ENCODE data around the gene PARD3.
"Not testable (repeated sequence)": the region's sequence is repeated elsewhere in the genome, so short reads cannot be mapped to it uniquely, and the experiment has no call there.

PARD3 gene

DNA sequence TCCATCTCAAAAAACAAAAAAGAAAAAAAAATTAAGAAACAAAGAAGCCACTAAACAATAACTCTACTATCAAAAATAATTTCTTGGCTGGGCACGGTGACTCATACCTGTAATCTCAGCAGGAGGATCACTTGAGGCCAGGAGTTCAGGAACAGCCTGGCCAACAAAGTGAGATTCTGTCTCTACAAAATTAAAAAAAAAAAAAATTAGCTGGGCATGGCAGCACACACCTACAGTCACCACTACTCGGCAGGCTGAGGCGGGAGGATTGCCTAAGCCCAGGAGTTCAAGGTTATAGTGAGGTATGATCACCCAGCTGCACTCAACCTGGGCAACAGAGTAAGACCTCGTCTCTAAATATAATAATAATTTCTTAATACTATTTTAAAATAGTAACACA, 69.0 kb downstream of the PARD3 start:
- 93 to 95% methylated on average over 3 of the region's 4 CpGs for WGBS, 2 experiments
- Histone ChIP-seq H3K36me3 (ENCODE audit: control insufficient read depth, insufficient read depth, low read length) (no peaks in the 10 kb centered on the region), H3K4me1 (ENCODE audit: control insufficient read depth, insufficient read depth, low read length) (no peaks in the 10 kb centered on the region), H3K27ac (ENCODE audit: insufficient read depth, low read depth, low read length, poor library complexity, severe bottlenecking) (no peak overlapping the region), H3K27me3 (ENCODE audit: control insufficient read depth, insufficient read depth, low read length, poor library complexity, severe bottlenecking) (no peaks in the 10 kb centered on the region), H3K4me3 (ENCODE audit: insufficient read depth, low read depth, low read length) (no peak overlapping the region), H3K9me3 (ENCODE audit: control insufficient read depth, low read length) (no peaks in the 10 kb centered on the region)

DNA sequence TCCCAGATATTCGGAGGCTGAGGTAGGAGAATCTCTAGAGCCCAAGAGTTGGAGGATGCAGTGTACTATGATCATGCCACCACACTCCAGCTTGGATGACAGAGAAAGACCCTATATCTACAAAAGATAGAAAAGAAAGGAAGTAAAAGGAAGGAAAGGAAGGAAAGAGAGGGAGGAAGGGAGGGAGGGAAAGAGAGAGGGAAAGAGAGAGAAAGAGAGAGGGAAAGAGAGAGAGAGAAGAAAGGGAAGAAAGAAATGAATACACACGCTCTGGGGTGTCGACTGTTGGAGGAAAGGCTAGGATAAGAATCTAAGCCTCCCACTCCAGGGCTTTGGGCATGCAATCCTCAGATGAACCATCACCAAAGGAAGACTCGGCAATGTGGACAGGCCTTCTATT, 69.9 kb downstream of the PARD3 start:
- Histone ChIP-seq H3K4me1 (ENCODE audit: control insufficient read depth, insufficient read depth, low read length) (peaks cover 8% of the 10 kb centered on the region), H3K4me3 (ENCODE audit: insufficient read depth, low read depth, low read length) (no peak overlapping the region), H3K9me3 (ENCODE audit: control insufficient read depth, low read length) (no peaks in the 10 kb centered on the region), H3K36me3 (ENCODE audit: control insufficient read depth, insufficient read depth, low read length) (no peaks in the 10 kb centered on the region), H3K27ac (ENCODE audit: insufficient read depth, low read depth, low read length, poor library complexity, severe bottlenecking) (no peak overlapping the region), H3K27me3 (ENCODE audit: control insufficient read depth, insufficient read depth, low read length, poor library complexity, severe bottlenecking) (no peaks in the 10 kb centered on the region)
- 91 to 96% methylated on average over 4 of the region's 4 CpGs for WGBS, 2 experiments

DNA sequence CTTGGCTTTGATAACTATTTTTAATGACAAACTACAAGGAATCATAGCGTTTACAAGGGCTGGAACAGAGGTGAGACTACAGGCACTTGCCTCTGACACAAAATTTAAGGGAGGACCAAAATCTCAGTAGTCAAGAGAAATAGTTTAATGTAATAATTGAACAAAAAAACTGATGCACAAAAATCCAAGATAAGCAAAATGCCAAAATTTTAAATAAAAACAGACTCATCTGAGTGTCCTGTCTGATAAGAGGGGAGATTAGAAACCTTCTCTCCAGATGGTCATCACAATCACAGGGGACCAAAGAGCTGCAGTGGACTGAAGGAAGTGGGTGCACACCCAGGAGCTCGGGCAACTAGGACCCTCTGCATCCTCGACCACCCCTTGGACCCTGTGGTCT, 70.5 kb downstream of the PARD3 start:
- Histone ChIP-seq H3K27me3 (ENCODE audit: control insufficient read depth, insufficient read depth, low read length, poor library complexity, severe bottlenecking) (no peaks in the 10 kb centered on the region), H3K9me3 (ENCODE audit: control insufficient read depth, low read length) (no peaks in the 10 kb centered on the region), H3K27ac (ENCODE audit: insufficient read depth, low read depth, low read length, poor library complexity, severe bottlenecking) (no peak overlapping the region), H3K36me3 (ENCODE audit: control insufficient read depth, insufficient read depth, low read length) (no peaks in the 10 kb centered on the region), H3K4me1 (ENCODE audit: control insufficient read depth, insufficient read depth, low read length) (peaks cover 15% of the 10 kb centered on the region), H3K4me3 (ENCODE audit: insufficient read depth, low read depth, low read length) (no peak overlapping the region)
- WGBS, 2 experiments, result 91 to 98% methylated on average over 3 of the region's 3 CpGs

DNA sequence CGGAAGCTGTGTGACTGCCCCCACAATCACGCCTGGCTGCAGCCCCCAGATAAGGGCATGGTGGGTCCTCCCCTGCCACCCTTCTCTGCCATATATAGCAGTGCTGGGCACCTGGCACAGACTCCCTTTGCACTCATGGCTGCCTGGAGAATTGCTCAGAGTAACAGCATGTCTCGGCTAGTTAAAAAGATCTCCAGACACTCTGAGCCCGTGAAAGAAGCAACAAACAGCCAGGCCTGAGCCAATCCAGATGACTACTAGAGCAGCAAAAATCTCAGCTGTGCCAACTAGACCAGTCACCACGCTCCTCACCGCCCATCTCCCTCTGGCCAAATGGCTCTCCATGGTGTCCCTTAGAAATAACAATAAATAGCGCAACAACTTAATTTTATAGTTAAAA, 71.3 kb downstream of the PARD3 start:
- Histone ChIP-seq H3K4me3 (ENCODE audit: insufficient read depth, low read depth, low read length) (no peak overlapping the region), H3K27me3 (ENCODE audit: control insufficient read depth, insufficient read depth, low read length, poor library complexity, severe bottlenecking) (no peaks in the 10 kb centered on the region), H3K36me3 (ENCODE audit: control insufficient read depth, insufficient read depth, low read length) (no peaks in the 10 kb centered on the region), H3K9me3 (ENCODE audit: control insufficient read depth, low read length) (no peaks in the 10 kb centered on the region), H3K4me1 (ENCODE audit: control insufficient read depth, insufficient read depth, low read length) (peaks cover 19% of the 10 kb centered on the region), H3K27ac (ENCODE audit: insufficient read depth, low read depth, low read length, poor library complexity, severe bottlenecking) (no peak overlapping the region)
- 76 to 78% methylated on average over 7 of the region's 7 CpGs for WGBS, 2 experiments

DNA sequence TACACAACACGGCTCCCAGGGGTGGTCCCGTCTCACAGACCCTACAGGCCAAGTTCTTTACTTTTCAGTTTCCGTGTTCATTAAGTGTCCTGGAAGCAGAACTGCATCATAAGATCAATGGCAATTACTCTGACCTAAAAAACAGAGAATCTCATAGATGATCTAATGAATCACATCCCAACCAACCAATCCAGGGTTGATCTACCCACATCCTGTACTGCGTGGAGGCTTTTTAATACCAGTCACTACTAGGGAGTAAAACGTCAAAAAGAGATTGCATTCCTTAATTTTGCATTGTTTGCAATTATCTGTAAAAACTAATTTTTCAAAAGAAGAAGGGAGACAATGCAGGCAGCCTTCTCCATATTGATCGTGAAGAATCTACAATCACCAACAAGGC, 72.6 kb downstream of the PARD3 start:
- WGBS, 2 experiments, result 92 to 93% methylated on average over 6 of the region's 6 CpGs
- H3K27ac ChIP-seq (ENCODE audit: insufficient read depth, low read depth, low read length, poor library complexity, severe bottlenecking), result no peak overlapping the region
- no peaks in the 10 kb centered on the region for H3K9me3 ChIP-seq (ENCODE audit: control insufficient read depth, low read length)
- no peaks in the 10 kb centered on the region for H3K36me3 ChIP-seq (ENCODE audit: control insufficient read depth, insufficient read depth, low read length)
- H3K4me3 ChIP-seq (ENCODE audit: insufficient read depth, low read depth, low read length), result no peak overlapping the region
- H3K4me1 ChIP-seq (ENCODE audit: control insufficient read depth, insufficient read depth, low read length), result peaks cover 19% of the 10 kb centered on the region
- H3K27me3 ChIP-seq (ENCODE audit: control insufficient read depth, insufficient read depth, low read length, poor library complexity, severe bottlenecking), result no peaks in the 10 kb centered on the region

DNA sequence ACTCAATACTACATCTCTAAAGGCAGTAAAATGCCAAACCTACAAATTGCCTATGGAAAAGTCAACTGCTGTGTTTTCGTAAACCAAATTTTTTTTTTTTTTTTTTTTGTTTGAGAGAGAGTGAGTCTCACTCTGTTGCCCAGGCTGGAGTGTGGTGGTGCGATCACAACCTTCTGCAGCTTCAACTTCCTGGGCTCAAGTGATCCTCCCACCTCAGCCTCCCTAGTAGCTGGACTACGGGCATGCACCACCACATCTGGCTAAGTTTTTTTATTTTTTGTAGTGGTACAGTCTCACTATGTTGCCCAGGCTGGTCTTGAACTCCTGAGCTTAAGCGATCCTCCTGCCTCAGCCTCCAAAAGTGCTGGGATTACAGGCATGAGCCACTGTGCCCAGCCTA, 74.0 kb downstream of the PARD3 start:
- not testable (repeated sequence) for H3K27ac ChIP-seq (ENCODE audit: insufficient read depth, low read depth, low read length, poor library complexity, severe bottlenecking); H3K4me3 ChIP-seq (ENCODE audit: insufficient read depth, low read depth, low read length); H3K27me3 ChIP-seq (ENCODE audit: control insufficient read depth, insufficient read depth, low read length, poor library complexity, severe bottlenecking); H3K9me3 ChIP-seq (ENCODE audit: control insufficient read depth, low read length); H3K36me3 ChIP-seq (ENCODE audit: control insufficient read depth, insufficient read depth, low read length)
- peaks cover 25% of the 10 kb centered on the region for H3K4me1 ChIP-seq (ENCODE audit: control insufficient read depth, insufficient read depth, low read length)
- 91 to 100% methylated on average over 3 of the region's 4 CpGs for WGBS, 2 experiments

DNA sequence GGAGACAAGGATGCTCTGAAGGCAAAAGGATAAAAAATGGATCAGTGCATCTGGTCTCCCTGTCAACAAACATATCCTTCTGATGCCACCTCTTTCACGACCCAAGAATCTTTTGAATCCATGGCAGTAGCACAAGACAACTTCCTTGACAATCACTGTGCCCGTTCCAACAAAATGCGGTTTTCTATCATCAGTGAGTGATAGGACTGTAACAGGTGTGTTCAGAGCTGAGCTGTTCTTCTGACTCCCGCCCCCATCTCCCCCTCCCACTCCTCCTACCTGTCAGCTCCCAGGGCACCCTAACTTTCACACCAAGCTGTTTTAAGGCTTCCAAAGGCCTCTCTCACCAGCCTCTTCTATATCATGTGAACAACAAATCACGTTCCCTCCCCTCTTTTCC, 74.8 kb downstream of the PARD3 start:
- peak overlapping the region; percentile 77 for H3K27ac ChIP-seq (ENCODE audit: insufficient read depth, low read depth, low read length, poor library complexity, severe bottlenecking)
- peaks cover 25% of the 10 kb centered on the region for H3K4me1 ChIP-seq (ENCODE audit: control insufficient read depth, insufficient read depth, low read length)
- no peaks in the 10 kb centered on the region for H3K9me3 ChIP-seq (ENCODE audit: control insufficient read depth, low read length)
- H3K4me3 ChIP-seq (ENCODE audit: insufficient read depth, low read depth, low read length), result peak overlapping the region; percentile 26
- 30 to 31% methylated on average over 5 of the region's 5 CpGs for WGBS, 2 experiments
- H3K36me3 ChIP-seq (ENCODE audit: control insufficient read depth, insufficient read depth, low read length), result no peaks in the 10 kb centered on the region
- H3K27me3 ChIP-seq (ENCODE audit: control insufficient read depth, insufficient read depth, low read length, poor library complexity, severe bottlenecking), result no peaks in the 10 kb centered on the region

DNA sequence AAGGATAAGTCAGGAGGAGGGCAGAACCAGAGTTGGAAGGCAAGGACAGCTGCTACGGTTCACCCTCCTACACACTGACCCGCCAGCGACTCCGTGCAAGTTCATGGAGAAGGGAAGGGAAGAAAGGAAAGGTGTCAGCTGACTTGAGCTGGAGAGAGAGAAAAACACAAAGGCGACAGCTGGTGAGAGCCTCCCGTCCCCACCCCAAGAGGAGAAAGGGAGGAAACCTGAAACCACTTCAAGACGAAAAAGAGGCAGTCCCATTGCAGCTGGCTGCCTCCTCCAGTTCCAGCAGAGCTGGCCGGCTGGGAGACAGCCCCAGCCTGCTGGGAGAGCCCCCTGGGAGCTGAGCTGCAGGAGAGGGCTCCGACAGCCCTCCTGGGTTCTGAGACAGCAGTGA, 75.2 kb downstream of the PARD3 start:
- H3K4me1 ChIP-seq (ENCODE audit: control insufficient read depth, insufficient read depth, low read length), result peaks cover 25% of the 10 kb centered on the region
- H3K36me3 ChIP-seq (ENCODE audit: control insufficient read depth, insufficient read depth, low read length), result no peaks in the 10 kb centered on the region
- H3K27me3 ChIP-seq (ENCODE audit: control insufficient read depth, insufficient read depth, low read length, poor library complexity, severe bottlenecking), result no peaks in the 10 kb centered on the region
- 0% methylated on average over 8 to 9 of the region's 9 CpGs for WGBS, 2 experiments
- H3K9me3 ChIP-seq (ENCODE audit: control insufficient read depth, low read length), result no peaks in the 10 kb centered on the region
- H3K4me3 ChIP-seq (ENCODE audit: insufficient read depth, low read depth, low read length), result peak overlapping the region; percentile 26
- H3K27ac ChIP-seq (ENCODE audit: insufficient read depth, low read depth, low read length, poor library complexity, severe bottlenecking), result peak overlapping the region; percentile 77

DNA sequence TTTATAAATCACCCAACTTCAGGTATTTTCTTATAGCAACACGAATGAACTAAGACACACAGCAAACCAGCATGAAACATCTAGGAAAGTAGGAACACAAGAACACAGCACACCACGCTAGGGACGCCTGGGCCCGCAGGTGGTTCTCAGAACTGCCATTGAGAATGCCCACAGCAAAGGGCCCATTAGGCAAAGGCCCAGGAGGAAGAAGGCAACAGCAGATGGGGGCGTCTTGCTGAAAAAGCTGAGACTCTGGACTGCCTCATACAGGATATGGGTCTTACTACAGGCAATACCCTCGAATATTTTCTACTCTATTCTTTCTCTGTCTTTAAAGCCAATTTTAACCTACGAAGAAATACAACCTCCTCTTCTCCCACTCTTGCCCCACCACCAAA, 77.3 kb downstream of the PARD3 start:
- no peak overlapping the region for H3K4me3 ChIP-seq (ENCODE audit: insufficient read depth, low read depth, low read length)
- WGBS, 2 experiments, result 88 to 89% methylated on average over 7 of the region's 7 CpGs
- no peaks in the 10 kb centered on the region for H3K36me3 ChIP-seq (ENCODE audit: control insufficient read depth, insufficient read depth, low read length)
- H3K27me3 ChIP-seq (ENCODE audit: control insufficient read depth, insufficient read depth, low read length, poor library complexity, severe bottlenecking), result no peaks in the 10 kb centered on the region
- no peak overlapping the region for H3K27ac ChIP-seq (ENCODE audit: insufficient read depth, low read depth, low read length, poor library complexity, severe bottlenecking)
- H3K9me3 ChIP-seq (ENCODE audit: control insufficient read depth, low read length), result no peaks in the 10 kb centered on the region
- H3K4me1 ChIP-seq (ENCODE audit: control insufficient read depth, insufficient read depth, low read length), result peaks cover 25% of the 10 kb centered on the region

DNA sequence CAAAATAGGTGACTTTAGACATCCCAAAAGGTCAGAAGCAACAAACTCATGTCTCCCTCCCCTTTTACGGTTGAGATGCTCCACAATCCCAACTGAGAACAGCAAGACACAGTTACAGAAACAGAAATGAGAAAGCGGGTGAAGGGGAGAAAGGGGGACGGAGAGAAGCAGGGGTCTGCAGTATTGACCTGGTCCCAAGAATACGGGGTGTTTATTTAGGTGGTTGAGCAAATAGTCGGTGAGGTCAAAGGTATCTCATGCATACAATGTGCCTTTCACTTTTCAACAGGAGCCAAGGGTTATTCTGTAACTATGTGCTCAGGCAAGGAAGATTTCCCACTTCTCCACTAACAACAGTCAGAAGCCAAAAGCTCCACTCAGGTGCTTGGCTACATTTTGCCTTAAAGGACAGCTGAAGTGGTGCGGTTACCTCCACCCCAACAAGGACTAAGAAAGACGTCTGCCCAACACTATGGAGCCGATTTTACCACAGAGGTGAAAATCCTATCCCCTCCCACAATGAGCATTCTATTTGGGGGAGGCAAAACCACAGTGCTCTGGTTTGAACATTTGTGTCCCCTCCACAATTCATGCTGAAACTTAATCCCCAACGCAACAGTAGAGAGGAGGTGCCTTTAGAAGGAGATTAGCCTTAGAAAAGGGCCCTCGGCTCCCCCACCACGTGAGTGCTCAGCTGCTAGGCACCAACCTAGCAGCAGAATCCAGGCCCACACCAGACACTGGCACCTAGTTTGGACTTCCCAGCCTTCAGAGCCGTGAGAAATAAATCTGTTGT, 77.9 kb downstream of the PARD3 start:
- no peaks in the 10 kb centered on the region for H3K36me3 ChIP-seq (ENCODE audit: control insufficient read depth, insufficient read depth, low read length)
- 63 to 64% methylated on average over 12 of the region's 12 CpGs for WGBS, 2 experiments

More for the DNA sequence above, 77.9 kb downstream of the PARD3 start:
- Histone ChIP-seq H3K9me3 (ENCODE audit: control insufficient read depth, low read length) (no peaks in the 10 kb centered on the region), H3K27ac (ENCODE audit: insufficient read depth, low read depth, low read length, poor library complexity, severe bottlenecking) (no peak overlapping the region), H3K27me3 (ENCODE audit: control insufficient read depth, insufficient read depth, low read length, poor library complexity, severe bottlenecking) (no peaks in the 10 kb centered on the region), H3K4me3 (ENCODE audit: insufficient read depth, low read depth, low read length) (no peak overlapping the region), H3K4me1 (ENCODE audit: control insufficient read depth, insufficient read depth, low read length) (peaks cover 25% of the 10 kb centered on the region)

Measured in ectodermal cell (in vitro differentiated cells).